RWPE1 (cell line): Measurements from ENCODE around the gene DEPDC1B.
"Not testable (repeated sequence)": the region's sequence is repeated elsewhere in the genome, so short reads cannot be mapped to it uniquely, and the experiment has no call there.

Experiments used
- CTCF ChIA-PET: fragments of 350-600 bp; sonication (Branson Sonifier 250); formaldehyde crosslinking; extraction: SDS; loops from one replicate; lab custom pipeline; 2021; lab: Yijun Ruan, JAX
- POLR2A ChIA-PET: fragments of 400-600 bp; formaldehyde crosslinking; extraction: SDS; loops from one replicate; lab custom pipeline; 2020; ENCODE audit warnings: antibody characterized with exemption; ENCODE audit not compliant: low non-redundant PET; lab: Yijun Ruan, JAX
- DNase-seq: peaks from one replicate; pipeline ENCODE4 v3.0.0; 2012; ENCODE audit warnings: low spot score
- H3K27ac ChIP-seq: fragments of 450-650 bp; 2 replicates; pipeline ENCODE4 v1.5.1; 2017
- CTCF ChIP-seq: fragments of 450-650 bp; conservative IDR thresholded peaks from 2 replicates; pipeline ENCODE4 v1.5.1; 2017; ENCODE audit warnings: low read depth, mild to moderate bottlenecking

Gene DEPDC1B

GRCh38 chr5:60630836-60631235 is 69.1 kb downstream of the DEPDC1B start:
- ChIA-PET POLR2A (no interaction called here), CTCF (no interaction called here)
- TF ChIP-seq CTCF, result no peak

GRCh38 chr5:60630179-60630578 is 69.8 kb downstream of the DEPDC1B start:
- CTCF ChIA-PET, result no interaction called here
- POLR2A ChIA-PET, result no interaction called here
- no peak for TF ChIP-seq CTCF
- DNase-seq, result no peak
- no peak overlapping the region for H3K27ac ChIP-seq

More at GRCh38 chr5:60630836-60631235, 69.1 kb downstream of the DEPDC1B start:
- DNase-seq, result no peak
- H3K27ac ChIP-seq, result no peak overlapping the region

- POLR2A ChIA-PET, CTCF ChIA-PET: not testable (repeated sequence)
Observed at GRCh38 chr5:60624875-60625274, 75.1 kb downstream of the DEPDC1B start.

GRCh38 chr5:60620752-60621151 is 79.2 kb downstream of the DEPDC1B start:
- CTCF ChIA-PET, DNase-seq, POLR2A ChIA-PET, H3K27ac ChIP-seq: not testable (repeated sequence)

More at GRCh38 chr5:60624875-60625274, 75.1 kb downstream of the DEPDC1B start:
- DNase-seq, H3K27ac ChIP-seq: not testable (repeated sequence)

- POLR2A ChIA-PET, result no interaction called here
- no peak for DNase-seq
- H3K27ac ChIP-seq, result no peak overlapping the region
- CTCF ChIA-PET, result no interaction called here
- no peak for TF ChIP-seq CTCF
Observed at GRCh38 chr5:60613826-60614225, 86.1 kb downstream of the DEPDC1B start.

GRCh38 chr5:60611099-60611740 is 88.7 kb downstream of the DEPDC1B start:
- DNase-seq, result no peak
- ChIA-PET CTCF (interaction anchor here (0.6 kb wide), 1 partner anchor 823 kb away, joined by 6 read pairs; no protein-coding TSS in a partner anchor), POLR2A (no interaction called here)
- TF ChIP-seq CTCF, result no peak
- H3K27ac ChIP-seq, result no peak overlapping the region

GRCh38 chr5:60604771-60605170 is 95.2 kb downstream of the DEPDC1B start:
- H3K27ac ChIP-seq, result no peak overlapping the region
- TF ChIP-seq CTCF, result no peak
- no peak for DNase-seq
- ChIA-PET CTCF (no interaction called here), POLR2A (no interaction called here)

GRCh38 chr5:60598424-60598823 is 101.5 kb downstream of the DEPDC1B start:
- TF ChIP-seq CTCF, result no peak
- CTCF ChIA-PET, result interaction anchor here (1.0 to 1.1 kb wide), 2 partner anchors 8 to 35 kb away, joined by 3 read pairs; no protein-coding TSS in a partner anchor

More at GRCh38 chr5:60598424-60598823, 101.5 kb downstream of the DEPDC1B start:
- DNase-seq, result no peak
- POLR2A ChIA-PET, result no interaction called here
- H3K27ac ChIP-seq, result no peak overlapping the region
